Measurements from ENCODE around the gene METTL2A.
"Not testable (repeated sequence)": the region's sequence is repeated elsewhere in the genome, so short reads cannot be mapped to it uniquely, and the experiment has no call there.

Gene METTL2A

DNA sequence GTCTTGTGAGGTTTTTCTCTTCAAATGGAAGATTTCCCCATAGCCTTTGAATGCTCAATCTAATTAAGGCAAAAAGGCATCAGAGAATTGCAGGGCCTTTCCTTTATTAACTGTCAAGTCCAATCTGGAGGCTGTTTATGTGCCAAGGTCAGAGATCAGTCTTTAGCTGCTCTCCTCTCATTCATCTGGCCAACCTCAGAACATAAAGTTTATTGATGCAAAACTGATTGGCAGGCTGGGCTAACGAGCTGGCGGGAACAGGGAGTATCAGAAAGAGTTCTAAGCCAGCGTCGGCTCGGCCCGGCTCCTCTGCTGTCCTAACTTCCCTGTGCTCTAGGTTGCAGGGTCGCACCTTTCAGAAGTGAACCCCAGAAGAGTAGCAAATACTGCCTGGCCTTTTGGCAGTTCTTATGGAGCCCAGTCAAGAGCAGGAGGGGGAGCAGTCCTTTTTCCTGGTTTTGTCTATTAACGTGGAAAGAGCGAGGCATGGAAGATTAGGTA is 47.7 kb downstream of the METTL2A start:
- H3K4me3 ChIP-seq (ENCODE audit: low read depth, low read length); DNase-seq (ENCODE audit: low read depth): not testable (repeated sequence)

- not testable (repeated sequence) for H3K4me3 ChIP-seq (ENCODE audit: low read depth, low read length); DNase-seq (ENCODE audit: low read depth)
These were observed 49.6 kb downstream of the METTL2A start for GRCh38 chr17:62473030-62473982.

DNA sequence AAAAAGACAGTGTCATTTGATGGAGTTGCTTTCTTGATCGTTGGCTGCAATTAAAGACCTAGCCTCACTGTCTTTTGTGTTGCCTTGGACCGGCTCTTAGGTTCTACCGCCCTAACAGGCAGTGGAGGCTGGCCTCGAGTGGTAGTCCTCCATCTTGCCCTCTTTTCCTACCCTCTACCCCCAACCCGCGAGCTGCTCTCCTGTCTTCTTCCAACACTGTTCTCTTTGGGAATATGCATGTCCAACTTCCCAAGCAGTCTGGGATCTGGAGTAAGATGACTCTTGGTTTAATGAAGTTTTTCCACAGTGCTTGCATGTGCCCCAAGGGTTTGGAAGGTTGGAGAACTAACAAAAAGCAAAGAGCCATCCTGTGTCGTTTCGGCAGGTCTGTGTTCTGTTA is 53.4 kb downstream of the METTL2A start:
- not testable (repeated sequence) for DNase-seq (ENCODE audit: low read depth)
- peak overlapping the region; percentile 62 for H3K4me3 ChIP-seq (ENCODE audit: low read depth, low read length)

GRCh38 chr17:62477718-62478408 is 54.2 kb downstream of the METTL2A start:
- peak; percentile 4 for DNase-seq (ENCODE audit: low read depth)

GRCh38 chr17:62478424-62478879 is 54.8 kb downstream of the METTL2A start, which contains the start of gene TLK2:
Gene TLK2, plus strand, starts transcription at chr17:62478825. Its CDS starts 2,301 bp downstream, at chr17:62481126.
- DNase-seq (ENCODE audit: low read depth) = peak; percentile 85
- TF ChIP-seq, protein P1, sequence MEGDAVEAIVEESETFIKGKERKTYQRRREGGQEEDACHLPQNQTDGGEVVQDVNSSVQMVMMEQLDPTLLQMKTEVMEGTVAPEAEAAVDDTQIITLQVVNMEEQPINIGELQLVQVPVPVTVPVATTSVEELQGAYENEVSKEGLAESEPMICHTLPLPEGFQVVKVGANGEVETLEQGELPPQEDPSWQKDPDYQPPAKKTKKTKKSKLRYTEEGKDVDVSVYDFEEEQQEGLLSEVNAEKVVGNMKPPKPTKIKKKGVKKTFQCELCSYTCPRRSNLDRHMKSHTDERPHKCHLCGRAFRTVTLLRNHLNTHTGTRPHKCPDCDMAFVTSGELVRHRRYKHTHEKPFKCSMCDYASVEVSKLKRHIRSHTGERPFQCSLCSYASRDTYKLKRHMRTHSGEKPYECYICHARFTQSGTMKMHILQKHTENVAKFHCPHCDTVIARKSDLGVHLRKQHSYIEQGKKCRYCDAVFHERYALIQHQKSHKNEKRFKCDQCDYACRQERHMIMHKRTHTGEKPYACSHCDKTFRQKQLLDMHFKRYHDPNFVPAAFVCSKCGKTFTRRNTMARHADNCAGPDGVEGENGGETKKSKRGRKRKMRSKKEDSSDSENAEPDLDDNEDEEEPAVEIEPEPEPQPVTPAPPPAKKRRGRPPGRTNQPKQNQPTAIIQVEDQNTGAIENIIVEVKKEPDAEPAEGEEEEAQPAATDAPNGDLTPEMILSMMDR (conservative IDR thresholded peaks at IDR 0.05; ENCODE audit: low read depth, low read length) = no peak
- H3K4me3 ChIP-seq (ENCODE audit: low read depth, low read length) = peak within 1 kb of the TSS; percentile 68

More at GRCh38 chr17:62477718-62478408, 54.2 kb downstream of the METTL2A start:
- peak overlapping the region; percentile 62 for H3K4me3 ChIP-seq (ENCODE audit: low read depth, low read length)

DNA sequence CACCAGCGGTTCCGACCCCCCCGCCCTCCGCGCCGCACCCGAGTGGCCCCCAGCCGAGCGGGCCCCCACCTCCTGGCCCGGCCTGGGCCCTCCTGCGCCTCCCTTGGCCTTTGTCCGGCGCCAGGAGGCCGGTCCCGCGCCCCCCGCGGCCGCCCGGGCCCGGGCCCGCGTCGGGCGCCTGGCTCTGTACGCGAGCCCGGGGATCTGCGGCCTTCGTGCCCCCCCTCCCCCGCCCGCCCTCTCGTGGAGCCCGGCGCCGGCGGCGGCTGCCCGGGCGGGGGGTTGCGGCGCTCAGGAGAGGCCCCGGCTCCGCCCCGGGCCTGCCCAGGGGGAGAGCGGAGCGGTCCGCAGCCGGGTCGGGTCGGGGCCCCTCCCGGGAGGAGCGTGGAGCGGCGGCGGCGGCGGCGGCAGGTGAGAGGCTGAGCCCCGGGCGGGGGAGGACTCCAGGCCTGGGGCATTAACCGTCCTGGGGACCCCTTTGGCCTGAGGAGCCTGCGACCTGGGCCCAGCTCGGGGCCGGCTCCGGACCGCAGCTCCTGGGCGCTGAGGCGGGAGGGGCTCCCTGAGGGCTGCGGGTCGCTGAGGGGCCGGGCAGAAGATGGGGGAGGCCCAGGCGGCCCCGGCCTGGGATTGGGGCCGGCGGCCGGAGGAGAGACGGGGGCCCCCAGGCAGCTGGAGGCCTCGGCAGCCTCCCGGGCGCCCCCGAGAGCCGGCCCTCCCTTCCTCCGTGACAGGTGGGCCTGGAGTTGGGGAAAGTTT is 55.4 kb downstream of the METTL2A start:
- H3K4me3 ChIP-seq (ENCODE audit: low read depth, low read length) = peak overlapping the region; percentile 68
- peak; percentile 8 for DNase-seq (ENCODE audit: low read depth)

DNA sequence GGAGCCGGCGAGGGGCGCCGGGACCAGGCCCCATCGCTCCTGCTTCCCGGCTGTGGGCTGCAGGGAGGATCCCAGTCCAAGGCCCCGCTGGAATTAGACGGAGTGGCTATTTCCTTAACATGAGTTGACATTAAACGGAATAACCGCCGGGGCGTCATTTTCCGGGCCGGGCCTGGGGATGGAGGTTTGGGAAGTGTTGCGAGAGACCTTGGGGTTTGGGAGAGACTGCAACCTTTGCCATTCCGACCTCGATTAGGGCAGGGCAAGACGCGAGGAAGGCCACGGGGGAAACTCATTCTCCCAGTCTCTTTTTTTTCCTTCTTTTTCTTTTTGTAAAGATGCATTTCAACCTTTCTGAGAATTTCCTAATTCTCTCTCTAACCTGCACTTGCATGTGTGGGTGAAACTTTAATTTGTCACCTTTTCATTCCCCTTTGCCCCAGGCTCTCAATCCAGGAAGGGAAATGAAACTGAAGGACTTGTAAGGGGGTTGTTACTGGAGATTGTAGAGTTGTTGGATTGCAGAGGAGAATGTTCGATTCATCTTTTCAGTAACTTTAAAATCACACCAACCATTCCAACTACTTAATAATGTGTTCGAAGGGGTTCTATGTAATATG is 56.1 kb downstream of the METTL2A start:
- peak overlapping the region; percentile 68 for H3K4me3 ChIP-seq (ENCODE audit: low read depth, low read length)
- DNase-seq (ENCODE audit: low read depth) = peak; percentile 3

DNA sequence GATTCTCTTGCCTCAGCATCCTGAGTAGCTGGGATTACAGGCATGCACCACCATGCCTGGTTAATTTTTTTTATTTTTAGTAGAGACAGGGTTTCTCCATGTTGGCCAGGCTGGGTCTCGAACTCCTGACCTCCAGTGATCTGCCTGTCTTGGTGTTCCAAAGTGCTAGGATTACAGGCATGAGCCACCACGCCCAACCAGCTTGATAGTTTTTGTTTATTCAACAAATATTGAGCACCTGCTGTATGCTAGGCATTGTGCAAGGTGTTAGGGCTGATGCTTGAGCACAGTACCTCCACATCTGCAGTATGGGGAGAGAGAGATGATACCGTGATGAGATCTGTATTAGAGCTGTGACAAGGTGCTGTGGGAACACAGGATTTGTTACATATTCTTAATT is 58.9 kb downstream of the METTL2A start:
- not testable (repeated sequence) for DNase-seq (ENCODE audit: low read depth); H3K4me3 ChIP-seq (ENCODE audit: low read depth, low read length)

DNA sequence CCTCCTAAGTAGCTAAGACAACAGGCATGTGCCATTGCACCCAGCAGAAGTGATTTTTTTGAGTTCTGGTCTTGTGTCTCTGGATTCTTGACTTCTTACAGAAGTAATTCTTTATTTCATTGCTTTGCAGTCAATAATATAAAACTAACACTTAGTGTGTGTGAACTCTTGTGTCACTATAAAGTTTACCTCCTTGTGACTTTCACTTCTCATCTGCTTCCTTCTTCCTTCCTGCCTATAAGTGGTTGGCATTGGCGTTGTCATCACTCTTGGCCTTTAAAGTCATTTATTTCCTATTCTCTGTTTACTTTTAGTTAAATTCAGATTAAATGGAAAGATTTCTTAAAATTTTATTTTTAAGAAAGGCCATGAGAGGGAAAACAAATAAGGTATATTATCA is 67.3 kb downstream of the METTL2A start:
- not testable (repeated sequence) for H3K4me3 ChIP-seq (ENCODE audit: low read depth, low read length); DNase-seq (ENCODE audit: low read depth)

- DNase-seq (ENCODE audit: low read depth) = peak; percentile 15
- H3K4me3 ChIP-seq (ENCODE audit: low read depth, low read length) = not testable (repeated sequence)
These were observed 69.5 kb downstream of the METTL2A start for GRCh38 chr17:62493049-62493655.

GRCh38 chr17:62494073-62494472 is 70.4 kb downstream of the METTL2A start:
- not testable (repeated sequence) for H3K4me3 ChIP-seq (ENCODE audit: low read depth, low read length); DNase-seq (ENCODE audit: low read depth)

DNA sequence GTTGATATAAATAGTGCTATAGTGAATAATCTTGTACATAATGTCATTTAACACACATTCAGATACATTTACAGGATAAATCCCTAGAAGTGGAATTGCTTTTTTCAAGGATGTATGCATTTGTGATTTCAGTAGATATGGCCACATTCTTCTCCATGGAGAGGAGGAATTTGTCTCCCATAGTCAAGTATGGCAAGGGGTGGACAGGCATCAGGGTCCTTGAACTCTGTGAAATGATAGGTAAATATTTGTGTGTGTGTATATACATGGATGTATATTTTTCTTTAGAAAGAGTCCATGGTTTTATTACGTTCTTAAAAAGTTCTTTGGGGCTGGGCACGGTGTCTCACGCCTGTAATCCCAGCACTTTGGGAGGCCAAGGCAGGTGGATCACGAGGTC is 72.6 kb downstream of the METTL2A start:
- DNase-seq (ENCODE audit: low read depth); H3K4me3 ChIP-seq (ENCODE audit: low read depth, low read length): not testable (repeated sequence)

DNA sequence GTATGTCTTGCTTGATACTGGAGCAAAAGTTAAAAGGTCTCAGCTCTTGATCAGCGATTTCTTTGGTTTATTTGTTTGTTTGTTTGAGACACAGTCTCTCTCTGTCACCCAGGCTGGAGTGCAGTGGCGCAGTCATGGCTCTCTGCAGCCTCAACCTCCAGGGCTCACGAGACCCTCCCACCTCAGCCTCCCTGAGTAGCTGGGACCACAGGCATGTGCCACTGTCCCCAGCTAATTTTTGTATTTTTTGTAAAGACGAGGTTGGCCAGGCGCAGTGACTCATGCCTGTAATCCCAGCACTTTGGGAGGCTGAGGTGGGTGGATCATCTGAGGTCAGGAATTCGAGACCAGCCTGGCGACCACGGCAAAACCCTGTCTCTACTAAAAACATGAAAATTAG is 75.1 kb downstream of the METTL2A start:
- not testable (repeated sequence) for H3K4me3 ChIP-seq (ENCODE audit: low read depth, low read length); DNase-seq (ENCODE audit: low read depth)
